HG02943 (cell line): ENCODE data around the gene TPRG1.
"Not testable (repeated sequence)": the region's sequence is repeated elsewhere in the genome, so short reads cannot be mapped to it uniquely, and the experiment has no call there.

Source experiments
- ATAC-seq: cut with Tn5 transposase; IDR thresholded peaks from one replicate; pipeline ENCODE4 v1.9.1; 2021; ENCODE audit warnings: mild to moderate bottlenecking, low read depth, moderate library complexity; ENCODE audit not compliant: unreplicated experiment

TPRG1 gene

DNA sequence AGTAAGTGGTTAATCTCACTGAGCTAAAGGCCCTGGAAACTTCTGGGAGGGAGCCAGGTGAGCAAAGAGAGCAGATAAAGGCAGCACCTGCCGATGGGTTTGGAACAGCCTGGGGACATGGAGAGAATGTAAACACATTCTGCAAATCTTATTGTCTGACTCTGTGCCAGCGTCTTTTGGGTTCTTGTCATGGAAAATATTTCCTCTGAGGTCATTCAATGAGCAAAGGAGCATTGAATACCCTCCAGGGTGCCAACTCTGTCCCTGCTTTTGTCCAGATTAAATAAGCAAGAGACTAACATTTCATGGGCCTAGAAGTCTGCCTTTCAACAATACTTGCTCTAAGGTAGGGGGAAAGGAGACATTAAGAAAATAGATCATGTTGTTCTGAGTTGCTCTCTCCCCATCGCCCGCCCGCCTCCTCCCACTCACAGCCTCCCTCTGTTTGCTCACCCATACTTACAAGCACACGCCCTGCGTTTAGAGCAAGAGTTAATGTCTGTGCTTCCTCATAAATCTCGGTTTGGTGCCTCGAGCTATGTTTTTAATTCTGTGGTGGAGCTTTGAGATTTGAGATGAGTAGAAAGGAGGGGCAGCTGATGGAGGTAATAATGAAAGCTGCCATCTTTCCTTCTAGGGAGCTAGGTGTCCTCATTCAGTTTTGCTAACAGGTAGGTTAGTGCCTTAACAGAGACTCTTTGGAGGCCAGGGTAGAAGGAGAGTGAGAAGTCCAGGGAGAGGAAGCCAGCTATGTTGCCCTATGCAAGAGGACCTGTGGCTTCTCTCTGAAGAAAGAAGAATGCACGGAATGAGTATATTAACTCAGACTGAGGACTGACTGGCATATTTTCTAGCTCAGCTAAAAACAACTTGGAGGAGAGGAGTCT lies 132.9 kb downstream of the TPRG1 start:
- ATAC-seq, result no peak

DNA sequence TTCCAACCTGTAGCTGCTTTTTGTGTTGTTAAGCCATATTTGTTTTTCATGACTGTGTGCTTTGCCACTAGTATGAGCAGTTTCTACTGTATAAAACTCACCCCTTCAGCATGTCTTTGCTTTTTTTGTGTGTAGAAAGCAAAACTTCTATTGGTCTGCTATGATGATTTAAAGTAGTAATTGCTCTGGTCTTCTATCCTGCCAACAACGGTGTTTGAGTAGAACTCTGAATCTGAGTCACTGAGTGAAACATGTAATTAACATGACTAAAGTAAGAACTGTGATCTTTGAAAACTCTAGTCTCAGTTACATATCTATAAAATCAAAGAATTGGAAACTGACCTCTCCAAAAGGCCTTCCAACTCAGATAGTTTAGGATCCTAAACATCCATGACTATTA lies 133.6 kb downstream of the TPRG1 start:
- ATAC-seq, result no peak

DNA sequence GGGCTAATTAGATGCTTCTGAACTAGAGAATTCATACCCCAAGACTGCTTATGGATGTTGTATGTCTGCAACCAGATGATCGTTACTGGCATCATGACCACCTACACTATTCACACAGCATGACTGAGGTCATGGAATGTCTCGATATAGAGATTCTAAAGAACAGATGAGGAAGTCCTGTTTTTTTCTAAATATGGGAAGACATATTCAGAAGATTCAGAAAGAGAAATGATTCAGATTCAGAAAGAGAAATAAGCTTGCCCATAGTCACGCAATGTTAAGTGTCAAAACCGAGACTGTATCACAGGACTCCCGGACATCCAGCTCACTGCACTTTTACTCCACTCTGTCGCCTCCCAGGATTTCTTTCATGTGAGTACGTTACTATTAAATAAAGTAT lies 136.2 kb downstream of the TPRG1 start:
- no peak for ATAC-seq

DNA sequence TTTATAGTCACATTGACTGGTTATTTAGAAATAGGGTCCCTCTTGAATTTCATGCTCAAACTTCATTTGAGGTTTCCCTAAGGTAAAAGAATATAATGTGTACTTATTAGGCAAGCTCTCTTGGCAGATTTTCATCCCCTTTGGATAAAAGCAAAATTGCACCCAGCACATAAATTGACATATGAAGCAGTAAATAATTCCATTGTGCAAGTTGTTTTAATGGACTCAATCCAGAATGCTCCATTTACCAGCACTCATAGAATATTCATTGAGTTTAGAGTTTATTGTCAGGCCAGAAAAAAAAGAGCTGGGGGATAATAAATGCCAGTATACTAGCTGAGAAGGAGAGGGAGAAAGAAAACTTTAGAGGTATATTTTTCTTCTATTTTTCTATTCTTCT lies 136.8 kb downstream of the TPRG1 start:
- no peak for ATAC-seq

DNA sequence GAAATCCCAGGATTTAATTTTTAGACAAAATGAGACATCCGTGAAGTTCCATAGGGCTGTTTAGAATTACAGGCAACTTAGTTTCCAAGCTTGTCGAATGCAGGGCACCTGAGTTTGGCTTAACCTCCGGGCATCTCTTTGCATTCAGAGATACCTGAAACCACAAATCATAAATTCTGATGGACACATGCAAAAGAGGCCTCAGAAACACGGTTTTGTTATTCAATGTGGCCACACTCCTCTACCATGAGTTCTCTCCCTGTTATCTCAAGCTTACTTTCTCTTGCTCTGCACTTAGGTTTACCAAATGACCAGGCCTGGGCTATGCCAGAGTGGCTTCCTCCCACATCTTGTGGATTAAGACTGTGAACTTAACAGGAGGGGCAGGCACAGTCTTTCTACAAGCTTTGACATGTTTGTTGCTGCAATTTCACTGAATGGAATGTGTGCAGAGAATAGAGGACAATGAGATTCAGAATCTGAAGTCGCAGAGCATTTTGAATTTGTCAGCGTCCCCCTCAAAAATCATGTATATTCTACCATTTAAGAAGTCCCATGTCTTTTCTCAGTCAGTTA lies 137.7 kb downstream of the TPRG1 start:
- no peak for ATAC-seq

DNA sequence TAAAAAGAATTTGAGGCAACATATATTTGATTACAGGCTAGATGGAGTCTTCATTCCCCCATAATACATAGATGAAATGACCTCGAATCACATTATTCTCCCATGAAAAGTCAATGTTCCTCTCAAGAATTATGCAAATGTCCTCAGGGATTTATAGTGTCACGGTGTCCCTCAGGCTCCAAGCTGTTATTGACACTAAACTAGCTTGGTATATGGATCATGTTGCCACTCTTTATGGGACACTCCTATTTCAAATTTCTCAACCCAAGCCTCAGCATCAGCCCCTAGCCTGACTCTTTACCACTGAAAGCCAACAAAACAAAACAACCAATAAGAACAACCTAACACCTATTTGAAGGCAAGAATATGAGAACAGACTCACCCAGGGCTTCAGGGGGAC lies 139.8 kb downstream of the TPRG1 start:
- ATAC-seq, result no peak

DNA sequence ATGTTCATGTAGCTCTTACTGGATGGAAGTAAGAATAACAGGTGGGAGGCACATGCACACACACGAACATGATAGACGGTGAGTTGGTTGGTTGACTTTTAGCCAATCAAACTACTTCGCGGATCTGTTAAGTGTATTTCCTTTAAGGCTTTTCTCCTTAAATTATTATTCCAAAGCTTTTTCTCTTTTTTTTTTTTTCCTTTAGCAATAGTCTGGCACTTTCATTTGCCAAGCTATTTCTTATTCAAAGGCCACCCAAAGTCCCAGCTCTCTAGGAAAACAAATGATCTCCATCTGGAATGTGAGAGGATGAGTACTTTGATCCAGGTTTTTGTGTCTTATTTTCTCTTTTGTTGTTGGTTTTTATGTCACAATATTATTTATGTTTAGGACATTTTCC lies 141.1 kb downstream of the TPRG1 start:
- no peak for ATAC-seq

DNA sequence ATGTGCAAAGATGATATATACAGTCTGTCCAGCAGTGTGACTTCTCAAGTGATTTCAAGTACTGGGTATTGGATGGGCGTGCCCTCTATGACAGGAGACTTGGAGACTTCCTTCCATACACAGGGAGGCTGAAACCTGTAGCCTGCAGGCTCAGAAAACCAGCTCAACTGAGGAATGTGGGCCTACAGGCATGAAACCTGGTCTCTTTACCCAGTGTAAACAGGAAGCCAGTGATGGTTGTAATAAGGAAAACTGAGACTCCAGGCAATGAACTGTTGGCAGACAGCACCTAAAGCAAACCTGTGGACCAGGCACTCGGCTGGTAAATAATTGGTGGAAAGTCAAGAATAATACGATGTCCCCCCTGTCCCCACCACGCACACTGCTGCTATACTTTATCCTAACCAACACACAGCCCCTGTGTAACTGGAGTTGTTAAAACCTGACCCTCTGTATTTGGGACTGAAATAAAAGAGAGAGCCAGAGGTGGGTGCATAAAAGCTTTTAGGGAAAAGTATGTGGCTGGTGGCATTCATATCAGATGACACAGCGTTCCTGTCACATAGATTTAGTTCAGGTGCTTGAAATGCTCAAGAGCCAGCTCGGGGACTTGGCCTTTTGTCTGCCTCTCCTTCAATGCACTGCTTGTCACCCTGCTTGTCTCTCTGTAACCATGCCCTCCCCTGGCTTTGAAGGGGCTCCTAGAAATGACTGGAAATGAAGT lies 144.7 kb downstream of the TPRG1 start:
- ATAC-seq, result no peak

DNA sequence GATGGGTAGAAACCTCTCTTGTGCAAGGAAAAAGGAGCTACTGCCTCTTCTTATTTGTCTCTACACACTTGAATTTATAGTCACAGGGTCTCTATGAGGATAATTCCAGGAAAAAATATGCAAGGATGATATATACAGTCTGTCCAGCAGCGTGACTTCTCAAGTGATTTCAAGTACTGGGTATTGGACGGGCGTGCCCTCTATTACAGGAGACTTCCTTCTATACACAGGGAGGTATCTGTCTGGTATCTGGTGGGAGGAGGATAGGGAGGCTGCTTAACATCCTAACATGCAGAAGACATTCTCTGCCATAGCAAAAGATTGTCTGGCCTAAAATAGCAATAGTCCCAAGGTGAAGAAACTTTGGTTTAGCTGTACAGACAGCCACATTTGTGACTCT lies 146.1 kb downstream of the TPRG1 start:
- no peak for ATAC-seq

DNA sequence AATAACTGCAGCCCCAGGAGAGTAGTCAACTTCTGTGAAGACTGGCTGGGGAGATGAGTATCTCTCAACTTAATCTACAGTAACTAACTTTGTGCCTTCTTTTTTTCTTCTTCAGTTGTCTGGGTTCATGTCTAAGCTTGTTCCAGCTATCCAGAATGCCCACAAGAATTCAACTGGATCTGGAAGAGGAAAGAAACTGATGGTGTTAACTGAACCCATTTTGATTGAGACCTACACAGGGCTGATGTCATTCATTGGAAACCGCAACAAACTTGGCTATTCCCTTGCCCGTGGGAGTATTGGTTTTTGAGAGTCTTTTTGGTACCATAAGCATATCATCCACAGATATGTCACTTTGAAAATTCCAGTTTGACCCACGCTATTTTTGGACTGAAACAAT lies 148.7 kb downstream of the TPRG1 start:
- no peak for ATAC-seq

DNA sequence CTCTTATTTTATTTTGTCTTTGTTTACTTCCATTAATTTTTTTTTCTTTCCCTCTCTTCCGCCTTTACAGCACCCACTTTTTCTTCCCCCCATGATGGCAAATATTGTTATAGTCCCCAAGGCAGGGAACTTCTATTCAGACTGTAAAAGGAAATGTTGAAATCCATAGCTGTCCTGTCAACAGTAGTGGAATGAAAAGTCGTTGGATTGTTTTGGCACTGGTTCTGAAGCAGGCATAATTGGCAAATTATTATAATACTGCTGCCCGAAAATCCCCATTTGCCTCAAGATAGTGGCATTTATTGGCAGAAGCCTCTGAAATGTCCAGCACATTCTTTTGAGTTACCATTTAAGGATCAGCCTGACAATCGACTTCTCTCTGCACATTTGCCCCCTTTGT lies 150.6 kb downstream of the TPRG1 start:
- no peak for ATAC-seq

DNA sequence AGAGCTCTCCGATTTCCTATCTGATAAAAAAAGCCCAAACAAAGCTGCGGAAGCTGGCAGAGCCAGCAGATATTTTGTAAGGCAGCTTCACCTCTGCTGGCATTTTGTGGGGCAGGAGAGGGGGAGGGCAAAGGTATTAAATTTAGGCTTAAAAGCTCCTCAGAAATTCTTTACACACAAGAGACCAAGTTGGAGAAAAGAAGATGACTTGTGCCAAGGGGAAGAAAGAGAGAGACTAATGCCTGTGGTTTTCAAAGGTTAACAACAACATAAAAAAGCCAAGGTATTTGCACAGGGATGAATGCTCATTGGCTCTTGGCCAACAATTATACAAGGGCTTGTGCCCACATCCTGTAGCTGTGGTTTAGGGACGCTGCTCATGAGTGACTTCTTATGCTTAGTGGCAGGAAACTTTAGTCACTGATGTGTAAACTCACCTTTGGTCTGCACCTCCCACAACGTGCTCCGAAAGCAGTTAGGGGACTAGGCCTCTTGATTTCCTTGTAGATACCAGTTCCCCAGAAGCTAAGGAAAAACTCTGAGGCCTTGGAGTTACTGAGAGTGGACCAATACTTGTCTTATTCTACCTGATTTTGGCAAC lies 152.9 kb downstream of the TPRG1 start:
- peak; percentile 99 for ATAC-seq

DNA sequence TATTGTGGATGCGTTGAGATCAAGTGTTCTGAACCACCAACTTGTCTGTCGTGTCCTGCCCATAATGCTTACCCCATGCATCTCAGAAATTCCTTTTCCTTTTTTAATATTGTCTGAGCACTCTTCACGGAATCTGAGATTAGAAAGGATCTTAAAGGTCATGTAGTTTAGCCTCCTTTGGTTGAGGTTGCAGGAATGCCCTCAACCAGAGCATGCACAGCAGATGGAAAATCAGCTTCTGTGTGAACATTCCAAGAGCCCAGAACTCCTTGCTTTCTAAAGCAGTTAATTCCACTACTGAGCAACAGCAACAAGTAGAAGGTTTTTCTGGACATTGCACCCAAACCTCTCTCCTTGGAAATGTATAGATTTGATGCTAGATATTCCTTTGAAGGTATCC lies 153.7 kb downstream of the TPRG1 start:
- no peak for ATAC-seq

DNA sequence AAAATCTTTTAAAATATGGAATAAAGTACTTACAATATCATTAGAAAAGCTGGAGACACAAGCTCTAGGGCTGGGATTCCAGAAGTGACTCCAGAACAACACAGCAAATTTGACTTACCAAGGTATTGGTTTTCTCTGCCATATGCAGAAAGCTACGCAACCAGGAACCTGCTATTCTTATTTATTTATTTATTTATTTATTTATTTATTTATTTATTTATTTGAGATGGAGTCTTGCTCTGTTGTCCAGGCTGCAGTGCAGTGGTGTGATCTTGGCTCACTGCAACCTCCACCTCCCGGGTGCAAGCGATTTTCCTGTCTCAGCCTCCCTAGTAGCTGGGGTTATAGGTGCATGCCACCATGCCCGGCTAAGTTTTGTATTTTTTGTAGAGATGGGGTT lies 157.9 kb downstream of the TPRG1 start:
- ATAC-seq, result not testable (repeated sequence)

DNA sequence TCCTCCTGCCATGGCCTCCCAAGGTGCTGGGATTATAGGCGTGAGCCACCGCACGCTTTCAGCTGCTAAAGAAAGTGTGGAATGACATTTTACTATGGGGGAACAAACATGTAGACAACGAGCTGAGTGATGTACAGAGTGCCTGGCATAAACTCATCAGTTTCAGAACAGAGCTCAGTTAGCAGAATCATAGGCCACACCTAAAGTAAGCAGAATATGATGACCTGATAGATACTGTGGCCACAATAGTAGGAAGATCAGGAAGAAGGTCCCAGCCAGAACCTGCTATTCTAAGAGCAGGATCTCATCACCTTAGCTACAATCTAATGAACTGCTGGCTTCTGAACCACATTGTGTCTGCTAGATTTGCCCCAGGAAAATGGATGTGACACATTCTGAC lies 158.3 kb downstream of the TPRG1 start:
- ATAC-seq, result no peak

DNA sequence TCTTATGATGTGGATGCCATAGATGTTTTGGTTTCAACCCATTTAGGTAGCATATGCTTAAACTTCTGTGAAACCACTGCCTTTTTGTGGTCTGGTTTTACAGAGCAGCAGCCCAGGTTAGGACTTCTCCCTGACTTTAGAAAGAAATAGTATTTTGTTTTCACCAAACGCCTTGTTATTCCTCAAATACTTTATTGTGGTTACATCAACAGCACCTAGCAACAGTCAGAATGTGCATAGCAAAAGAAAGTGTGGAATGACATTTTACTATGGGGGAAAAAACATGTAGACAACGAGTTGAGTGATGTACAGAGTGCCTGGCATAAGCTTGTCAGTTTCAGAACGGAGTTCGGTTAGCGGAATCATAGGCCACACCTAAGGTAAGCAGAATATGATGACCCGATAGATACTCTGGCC lies 159.2 kb downstream of the TPRG1 start:
- no peak for ATAC-seq

DNA sequence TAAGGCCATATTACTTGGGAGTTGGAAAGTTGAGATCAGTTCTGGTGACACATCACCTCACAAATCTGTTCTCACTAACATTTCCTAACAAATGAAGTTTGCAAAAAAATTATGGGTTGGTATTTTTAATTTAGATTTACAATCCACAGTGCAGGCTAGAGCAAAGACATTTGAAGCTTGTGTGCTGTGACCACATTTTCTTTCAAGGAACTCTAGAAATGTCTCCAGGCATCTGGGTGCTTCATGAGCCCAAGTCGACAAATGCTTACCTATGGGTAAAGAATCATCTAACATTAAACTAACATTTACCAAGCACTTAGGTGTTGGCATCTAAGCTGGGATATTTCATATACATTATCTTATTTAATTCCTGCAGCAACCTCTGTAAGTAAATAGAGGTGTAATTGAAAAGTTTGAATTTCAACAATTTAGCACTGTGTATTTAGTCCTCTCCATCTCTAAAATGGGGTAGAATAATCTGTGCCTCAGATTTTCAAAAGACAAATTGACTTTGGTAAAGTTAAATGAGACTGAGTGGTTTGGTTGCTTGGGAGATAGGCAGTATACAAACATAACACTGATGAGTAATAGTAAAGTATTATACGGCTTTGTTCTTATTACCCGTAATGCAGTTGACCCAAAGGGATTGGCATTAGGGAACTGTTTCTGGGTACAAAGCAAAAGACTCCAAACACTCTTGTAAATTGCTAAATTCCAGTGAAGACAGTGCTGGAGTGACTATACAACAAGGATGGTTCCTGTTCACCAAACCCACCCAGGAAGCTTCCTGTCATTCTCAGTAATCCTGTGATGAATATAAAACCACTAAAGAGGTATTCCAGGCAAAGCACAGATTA lies 162.5 kb downstream of the TPRG1 start:
- no peak for ATAC-seq

DNA sequence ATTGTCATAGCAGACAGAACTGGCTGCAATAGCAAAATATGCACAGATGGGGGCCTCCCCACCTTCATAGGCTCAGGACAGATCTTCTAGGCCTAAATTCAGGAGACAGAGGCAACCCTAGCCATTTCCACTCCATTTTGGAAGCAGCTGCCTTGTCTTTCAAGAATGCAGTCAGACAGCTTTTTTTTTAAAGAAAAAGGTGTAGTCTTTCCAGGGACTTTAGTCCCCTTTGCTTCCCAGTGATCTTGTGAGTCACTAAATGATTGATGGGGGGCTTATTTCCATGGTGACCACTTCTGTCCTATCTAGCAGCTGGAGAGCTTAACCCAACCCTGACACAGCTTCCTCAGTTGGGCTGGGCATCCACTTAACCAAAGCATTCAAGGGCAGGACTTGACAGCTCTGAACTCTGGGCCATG lies 165.9 kb downstream of the TPRG1 start:
- no peak for ATAC-seq

DNA sequence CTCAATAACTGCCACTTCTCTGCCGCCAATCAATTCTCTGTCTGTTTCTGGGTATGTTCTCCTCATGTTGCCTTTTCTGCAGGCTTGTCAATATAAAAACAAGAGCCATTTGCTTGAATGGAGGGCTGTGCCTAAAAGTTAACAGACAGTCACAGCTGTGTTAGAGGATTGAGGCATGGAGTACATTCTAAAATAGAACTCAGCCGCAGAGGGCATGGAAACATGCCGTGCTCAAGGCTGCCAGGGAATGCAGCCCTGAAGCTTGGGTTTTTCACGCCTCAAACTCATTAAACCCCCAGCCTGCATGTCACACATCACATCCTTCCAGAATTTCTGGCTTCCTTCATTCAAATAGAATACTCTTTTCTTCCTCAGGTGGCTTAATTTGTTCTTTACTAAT lies 166.6 kb downstream of the TPRG1 start:
- ATAC-seq, result no peak

DNA sequence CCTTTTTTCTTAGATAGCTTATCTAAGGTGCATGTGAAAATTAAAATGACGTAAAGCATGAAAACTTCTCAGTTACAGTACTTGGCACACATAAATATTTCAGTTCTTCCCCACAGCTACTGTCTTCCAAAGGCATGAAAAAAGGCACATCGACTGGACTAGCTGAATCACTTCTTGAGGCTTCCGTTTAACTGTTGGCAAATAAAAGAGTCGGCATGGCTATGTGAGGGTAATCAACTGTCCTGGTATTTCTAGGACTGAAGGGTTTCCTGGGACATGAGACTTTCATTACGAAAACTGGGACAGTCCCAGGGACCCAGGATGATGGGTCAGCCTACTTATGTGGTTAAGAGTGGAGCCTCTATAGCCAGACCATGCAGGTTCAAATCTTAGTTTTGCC lies 168.2 kb downstream of the TPRG1 start:
- ATAC-seq, result no peak
